GM19025 (cell line): ENCODE data around the gene TNIK.

Source experiments
- ATAC-seq: cut with Tn5 transposase; IDR thresholded peaks from one replicate; pipeline ENCODE4 v1.9.1; 2021; ENCODE audit warnings: mild to moderate bottlenecking, low read depth, moderate library complexity; ENCODE audit not compliant: unreplicated experiment

Gene TNIK

GRCh38 chr3:171346582-171347300 is 113.5 kb downstream of the TNIK start:
- ATAC-seq = no peak

DNA sequence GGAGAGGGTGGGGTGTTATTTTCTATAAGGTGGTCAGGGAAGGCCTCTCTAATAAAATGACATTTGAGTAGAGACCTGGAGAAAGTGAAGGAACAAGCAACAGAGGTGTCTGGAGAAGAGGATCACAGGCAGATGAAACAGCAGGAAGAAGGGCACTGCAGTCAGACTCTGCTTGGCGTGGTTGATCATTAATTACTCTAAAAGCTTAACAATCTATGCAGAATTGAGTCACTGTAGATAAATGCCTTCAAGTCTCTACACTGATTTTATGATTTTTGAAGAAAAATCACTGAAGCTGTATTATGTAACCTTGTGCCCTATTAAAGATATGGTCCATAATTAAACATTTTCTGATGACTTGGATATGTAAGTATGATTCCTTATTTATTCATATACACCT is 114.2 kb downstream of the TNIK start:
- ATAC-seq = no peak

GRCh38 chr3:171345107-171345843 is 114.9 kb downstream of the TNIK start:
- no peak for ATAC-seq

DNA sequence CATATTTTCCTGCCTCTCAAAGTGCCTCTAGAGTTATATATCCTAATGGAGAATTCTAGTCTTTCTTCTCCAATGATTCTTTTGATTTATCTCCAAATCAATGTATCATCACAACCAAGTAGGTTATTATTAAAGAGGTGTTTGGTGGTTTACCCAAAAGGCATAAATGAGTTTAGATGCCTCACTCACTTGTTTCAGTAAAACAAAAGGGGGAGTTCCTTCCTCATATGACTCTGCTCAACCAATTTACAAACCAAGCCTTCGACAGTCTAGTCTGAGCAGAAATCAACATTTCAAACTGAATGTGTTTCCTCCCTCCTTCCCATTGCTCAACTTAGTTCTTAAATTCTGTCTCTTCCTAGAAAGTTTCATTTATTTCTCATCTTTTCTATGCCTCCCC is 116.5 kb downstream of the TNIK start:
- no peak for ATAC-seq

- no peak for ATAC-seq
These were observed 117.3 kb downstream of the TNIK start for GRCh38 chr3:171342783-171343420.

GRCh38 chr3:171342200-171342599 is 118.0 kb downstream of the TNIK start:
- ATAC-seq = no peak

- ATAC-seq = no peak
These were observed 119.8 kb downstream of the TNIK start for GRCh38 chr3:171340434-171340833.

GRCh38 chr3:171339598-171339997 is 120.6 kb downstream of the TNIK start:
- no peak for ATAC-seq

DNA sequence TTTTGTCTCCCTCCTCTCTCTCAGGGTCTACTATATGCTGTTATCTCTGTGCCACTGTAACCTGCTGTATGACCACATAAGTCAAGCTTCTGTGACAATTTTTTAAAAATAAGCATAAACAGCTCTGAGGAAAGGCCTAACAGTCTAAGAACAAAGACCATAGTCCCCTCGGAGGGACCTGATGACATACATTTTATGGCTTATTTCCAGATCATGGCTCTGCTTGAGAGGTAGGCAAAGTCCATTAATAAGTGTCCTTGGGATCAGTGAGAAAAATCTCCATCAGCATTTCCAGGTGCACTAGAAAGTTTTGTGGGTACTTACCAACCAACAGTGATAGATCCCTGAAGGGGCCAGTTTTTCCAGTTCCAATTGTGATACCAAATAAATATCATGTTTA is 123.8 kb downstream of the TNIK start:
- ATAC-seq = no peak

GRCh38 chr3:171335559-171335958 is 124.6 kb downstream of the TNIK start:
- no peak for ATAC-seq

GRCh38 chr3:171334465-171334811 is 125.8 kb downstream of the TNIK start:
- no peak for ATAC-seq

DNA sequence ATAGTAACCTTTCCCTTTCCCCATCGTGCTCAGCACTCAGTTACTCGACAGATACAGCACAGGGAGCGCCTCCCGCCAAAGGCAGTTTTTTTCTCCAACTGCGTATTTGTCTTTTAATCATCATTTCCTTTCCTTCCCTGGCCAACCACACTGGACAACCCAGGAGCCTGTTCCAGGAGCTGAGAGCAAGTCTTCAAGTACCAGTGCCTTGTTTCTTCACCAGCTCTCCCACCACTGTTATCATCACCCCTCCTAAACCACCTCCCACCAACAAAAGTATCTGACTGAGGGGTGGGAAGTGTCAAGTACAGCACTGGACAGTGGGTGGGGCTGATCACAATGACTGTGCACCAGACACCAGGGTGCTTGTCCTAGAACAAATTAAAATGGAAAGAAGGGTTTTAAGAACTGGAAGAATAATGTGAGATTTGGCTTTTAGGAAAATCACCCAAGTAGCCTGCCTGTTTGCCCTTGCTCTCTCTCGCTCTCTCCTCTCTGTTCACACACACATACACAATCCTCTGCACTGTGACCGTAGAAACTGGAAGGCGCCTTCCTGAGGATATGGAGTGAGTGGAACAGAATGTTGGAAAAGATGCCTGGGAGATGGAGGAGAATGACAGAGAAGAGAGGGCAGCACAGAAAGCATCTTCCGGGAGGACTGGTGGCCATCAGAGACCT is 126.3 kb downstream of the TNIK start:
- no peak for ATAC-seq

DNA sequence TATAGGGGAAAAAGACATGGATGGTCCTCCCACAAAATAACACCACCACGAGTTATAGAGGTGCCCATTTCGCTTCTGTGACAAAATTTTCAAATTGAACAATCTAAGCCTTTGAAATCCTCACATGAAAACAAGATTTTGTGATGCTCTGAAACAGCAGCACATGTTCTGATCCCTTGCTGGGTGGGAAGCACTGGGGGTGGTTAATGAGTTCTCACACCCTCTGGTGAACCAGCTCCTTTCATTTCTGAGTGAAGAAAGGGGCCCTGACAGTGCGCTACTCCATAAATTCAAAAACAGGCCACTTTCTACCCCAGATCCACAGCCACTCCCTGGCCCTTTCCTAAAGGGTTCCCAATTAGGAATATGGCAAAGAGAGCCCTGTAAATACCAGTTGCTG is 129.3 kb downstream of the TNIK start:
- no peak for ATAC-seq

DNA sequence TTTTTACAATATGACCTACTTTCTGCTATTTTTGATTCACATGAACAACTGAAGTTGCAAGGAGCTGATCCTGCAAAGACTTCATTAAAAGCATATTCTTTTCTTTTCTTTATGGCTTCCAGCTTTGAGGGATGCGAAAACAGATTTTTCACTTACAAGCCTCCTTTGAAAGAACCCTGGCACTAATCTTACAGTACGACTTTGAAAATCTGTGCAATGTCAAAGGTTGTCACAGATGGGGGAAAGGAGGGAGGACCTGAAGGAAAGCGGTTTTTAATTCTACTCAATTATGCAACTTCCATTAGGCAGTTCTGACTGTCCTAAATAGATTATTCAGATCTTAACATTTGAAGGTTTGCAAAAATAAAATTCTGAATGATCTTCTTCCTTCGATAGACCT is 130.5 kb downstream of the TNIK start:
- no peak for ATAC-seq

GRCh38 chr3:171328419-171329082 is 131.7 kb downstream of the TNIK start:
- no peak for ATAC-seq

GRCh38 chr3:171327441-171328174 is 132.6 kb downstream of the TNIK start:
- no peak for ATAC-seq

GRCh38 chr3:171326717-171327440 is 133.3 kb downstream of the TNIK start:
- ATAC-seq = no peak

GRCh38 chr3:171323938-171324536 is 136.2 kb downstream of the TNIK start:
- ATAC-seq = no peak
